ENCODE measurements around the gene PLCD3. TPM values are rescaled to one million over a fixed set of nuclear protein-coding genes. Genes with fewer than 3 reads are reported as not detected.
A peak's percentile ranks its signal among the peaks of the same experiment; 100 is the strongest.

PLCD3 gene
- total RNA-seq, 1 donor from 2014 or later, result 54.0 TPM

GRCh38 chr17:45061606-45062205 is 70.6 kb downstream of the PLCD3 start:
- Mint-ChIP-seq H3K4me1 (peaks cover 33% of the 10 kb centered on the region), H3K36me3 (peaks cover 3% of the 10 kb centered on the region), H3K9me3 (no peaks in the 10 kb centered on the region), H3K4me3 (peak overlapping the region; percentile 100), H3K27ac (peak overlapping the region; percentile 100), H3K27me3 (ENCODE audit: low read depth) (no peaks in the 10 kb centered on the region)
- TF ChIP-seq CTCF (IDR thresholded peaks at IDR 0.05; ENCODE audit: unreplicated experiment), result no peak
- DNase-seq (ENCODE audit: low spot score in 2 of 2, unreplicated experiment in 2 of 2), result no peak

- H3K27me3 Mint-ChIP-seq (ENCODE audit: low read depth), result no peaks in the 10 kb centered on the region
- DNase-seq (ENCODE audit: low spot score in 2 of 2, unreplicated experiment in 2 of 2), result peak; percentile 93
- peaks cover 3% of the 10 kb centered on the region for H3K36me3 Mint-ChIP-seq
- no peak for TF ChIP-seq CTCF (IDR thresholded peaks at IDR 0.05; ENCODE audit: unreplicated experiment)
- peaks cover 33% of the 10 kb centered on the region for H3K4me1 Mint-ChIP-seq
- H3K9me3 Mint-ChIP-seq, result no peaks in the 10 kb centered on the region
- peak within 1 kb of the TSS; percentile 100 for H3K27ac Mint-ChIP-seq
- peak within 1 kb of the TSS; percentile 100 for H3K4me3 Mint-ChIP-seq
Observed at GRCh38 chr17:45060797-45061605, 71.3 kb downstream of the PLCD3 start, which contains the start of gene NMT1. Gene NMT1, plus strand, starts transcription at chr17:45061317. Its CDS starts 13 bp downstream, at chr17:45061330.

- Mint-ChIP-seq H3K9me3 (no peaks in the 10 kb centered on the region), H3K27me3 (ENCODE audit: low read depth) (no peaks in the 10 kb centered on the region), H3K4me1 (peaks cover 33% of the 10 kb centered on the region), H3K36me3 (peaks cover 3% of the 10 kb centered on the region), H3K27ac (peak overlapping the region; percentile 100), H3K4me3 (peak overlapping the region; percentile 100)
- no peak for TF ChIP-seq CTCF (IDR thresholded peaks at IDR 0.05; ENCODE audit: unreplicated experiment)
- DNase-seq (ENCODE audit: low spot score in 2 of 2, unreplicated experiment in 2 of 2), result no peak
Observed at GRCh38 chr17:45060382-45060796, 71.9 kb downstream of the PLCD3 start.

Small RNA genes lying within 50 kb of the gene (microRNA-seq; reads per million reads assigned to microRNA genes)
- gene MIR6784, result not detected

Other genes starting within 250 kb of the PLCD3 start
- gene EFTUD2, start 233.1 kb downstream of the PLCD3 start, total RNA-seq, result 133 to 145 TPM (median 134 TPM) in 3 replicates
- not detected in 3 replicates for gene GFAP, start 217.0 kb downstream of the PLCD3 start, total RNA-seq
- 19.0 to 20.2 TPM (median 19.2 TPM) in 3 replicates for gene KIF18B, start 184.7 kb downstream of the PLCD3 start, total RNA-seq
- 2.2 to 3.1 TPM (median 3.0 TPM) in 3 replicates for gene C1QL1, start 164.2 kb downstream of the PLCD3 start, total RNA-seq
- gene DCAKD, start 80.9 kb downstream of the PLCD3 start, total RNA-seq, result 83.2 to 86.0 TPM (median 83.2 TPM) in 3 replicates
- 80.6 to 86.1 TPM (median 80.9 TPM) in 3 replicates for gene NMT1, start 71.2 kb downstream of the PLCD3 start, total RNA-seq
- 17.0 to 17.4 TPM (median 17.4 TPM) in 3 replicates for gene ACBD4, start 3.2 kb upstream of the PLCD3 start, total RNA-seq
- gene HEXIM1, start 16.0 kb upstream of the PLCD3 start, total RNA-seq, result 38.2 to 40.6 TPM (median 38.8 TPM) in 3 replicates
- gene HEXIM2, start 29.4 kb upstream of the PLCD3 start, total RNA-seq, result 6.5 to 9.6 TPM (median 7.7 TPM) in 3 replicates
- gene FMNL1, start 89.4 kb upstream of the PLCD3 start, total RNA-seq, result 3.0 to 3.7 TPM (median 3.6 TPM) in 3 replicates
- gene SPATA32, start 129.6 kb upstream of the PLCD3 start, total RNA-seq, result not detected in 3 replicates
- gene MAP3K14, start 184.5 kb upstream of the PLCD3 start, total RNA-seq, result 8.9 to 9.9 TPM (median 9.8 TPM) in 3 replicates

Data from mesothelial cell of epicardium (in vitro differentiated cells).